ENCODE data around the gene FUZ.

DNA sequence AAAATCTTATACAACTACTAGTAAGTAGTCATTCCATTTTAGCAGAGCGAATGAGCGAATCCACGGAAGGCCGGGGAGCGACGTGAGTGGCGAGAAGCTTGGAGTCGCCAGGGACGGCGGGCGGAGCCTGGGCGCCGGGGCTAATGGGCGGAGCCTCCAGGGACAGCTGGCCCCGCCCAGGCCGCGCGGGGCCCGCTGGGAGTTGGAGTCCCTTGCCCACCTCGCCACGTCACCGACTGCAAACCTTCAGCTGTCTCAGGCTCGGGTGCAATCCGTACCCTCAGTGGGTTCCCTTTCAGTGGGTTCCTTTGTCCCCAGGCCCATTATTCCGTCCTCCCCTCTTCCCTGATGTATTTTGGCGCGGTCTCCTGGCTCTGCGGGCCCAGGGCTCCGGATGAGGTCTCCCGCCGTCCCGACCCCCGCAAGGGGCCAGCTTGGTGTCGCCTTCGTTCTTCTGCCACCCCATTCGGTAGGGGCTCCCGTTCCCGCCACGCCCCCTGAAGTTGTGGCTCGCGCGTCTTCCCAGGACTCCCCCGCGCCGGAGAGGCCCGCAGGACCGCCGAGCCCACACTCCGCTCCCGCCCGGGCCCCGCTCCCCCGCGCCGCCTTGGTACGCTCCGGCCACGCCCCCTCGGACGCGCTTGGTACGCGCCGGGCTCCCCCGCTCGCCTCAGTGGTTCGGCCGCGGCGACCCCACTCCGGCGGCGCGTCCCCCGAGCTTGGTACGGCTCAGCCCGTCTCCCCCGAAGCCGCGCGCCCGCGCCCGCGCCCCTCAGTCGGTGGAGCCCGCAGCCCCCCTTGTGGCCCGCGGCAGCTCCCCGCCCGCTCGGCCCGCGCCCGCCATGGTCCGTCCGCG, 37.6 kb upstream of the FUZ start, which contains the start of gene PTOV1:
- TF ChIP-seq, protein P1, sequence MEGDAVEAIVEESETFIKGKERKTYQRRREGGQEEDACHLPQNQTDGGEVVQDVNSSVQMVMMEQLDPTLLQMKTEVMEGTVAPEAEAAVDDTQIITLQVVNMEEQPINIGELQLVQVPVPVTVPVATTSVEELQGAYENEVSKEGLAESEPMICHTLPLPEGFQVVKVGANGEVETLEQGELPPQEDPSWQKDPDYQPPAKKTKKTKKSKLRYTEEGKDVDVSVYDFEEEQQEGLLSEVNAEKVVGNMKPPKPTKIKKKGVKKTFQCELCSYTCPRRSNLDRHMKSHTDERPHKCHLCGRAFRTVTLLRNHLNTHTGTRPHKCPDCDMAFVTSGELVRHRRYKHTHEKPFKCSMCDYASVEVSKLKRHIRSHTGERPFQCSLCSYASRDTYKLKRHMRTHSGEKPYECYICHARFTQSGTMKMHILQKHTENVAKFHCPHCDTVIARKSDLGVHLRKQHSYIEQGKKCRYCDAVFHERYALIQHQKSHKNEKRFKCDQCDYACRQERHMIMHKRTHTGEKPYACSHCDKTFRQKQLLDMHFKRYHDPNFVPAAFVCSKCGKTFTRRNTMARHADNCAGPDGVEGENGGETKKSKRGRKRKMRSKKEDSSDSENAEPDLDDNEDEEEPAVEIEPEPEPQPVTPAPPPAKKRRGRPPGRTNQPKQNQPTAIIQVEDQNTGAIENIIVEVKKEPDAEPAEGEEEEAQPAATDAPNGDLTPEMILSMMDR (conservative IDR thresholded peaks at IDR 0.05 in 1 of 2, IDR thresholded peaks at IDR 0.05 in 1 of 2; ENCODE audit: low read depth in 1 of 2, low read length in 2 of 2) = no peak
- no peak for TF ChIP-seq EZH2 (IDR thresholded peaks at IDR 0.05; ENCODE audit: low read length, missing control alignments)
